HG03460 (cell line): ENCODE measurements around the gene STK33.

Experiments
- ATAC-seq: cut with Tn5 transposase; IDR thresholded peaks from one replicate; pipeline ENCODE4 v1.9.1; 2021; ENCODE audit not compliant: unreplicated experiment

STK33 gene

DNA sequence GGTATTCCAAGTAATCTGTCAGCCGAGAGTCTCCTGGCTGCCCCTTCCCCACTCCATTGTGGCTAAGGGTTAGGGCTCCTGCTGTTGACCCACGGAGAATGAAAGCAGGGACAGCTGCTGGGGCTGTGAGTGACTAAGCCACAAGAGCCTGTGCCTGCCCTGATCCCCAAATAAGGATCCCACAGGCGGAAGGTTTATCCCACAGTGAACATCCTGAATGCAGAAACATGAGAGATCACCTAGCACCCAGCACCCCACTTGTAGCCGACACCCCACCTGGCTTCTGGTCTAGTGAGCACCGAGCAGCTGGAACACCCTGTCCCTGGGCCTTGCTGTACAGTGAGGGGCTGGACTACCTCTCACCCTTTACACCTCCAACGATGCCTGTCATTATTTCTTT, 212.7 kb downstream of the STK33 start:
- no peak for ATAC-seq

DNA sequence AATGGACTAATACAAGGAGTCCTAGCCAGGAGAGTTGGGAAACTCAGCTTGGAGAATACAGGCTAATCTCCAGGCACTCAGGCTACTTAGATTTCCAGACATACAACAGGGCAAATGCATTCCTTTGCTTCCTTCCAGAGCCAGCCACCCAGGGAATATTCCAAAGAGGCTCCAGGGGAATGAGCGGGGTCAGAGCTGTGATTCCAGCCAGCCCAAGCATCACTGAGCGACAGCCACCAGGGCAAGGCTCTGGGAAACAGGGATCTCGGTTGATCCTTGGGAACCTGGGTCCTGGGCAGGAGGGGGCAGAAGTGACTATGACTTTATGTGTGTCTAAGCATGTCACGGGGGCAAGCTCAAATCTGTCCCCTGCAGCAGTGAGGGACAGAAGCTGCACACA, 218.1 kb downstream of the STK33 start:
- ATAC-seq, result no peak

DNA sequence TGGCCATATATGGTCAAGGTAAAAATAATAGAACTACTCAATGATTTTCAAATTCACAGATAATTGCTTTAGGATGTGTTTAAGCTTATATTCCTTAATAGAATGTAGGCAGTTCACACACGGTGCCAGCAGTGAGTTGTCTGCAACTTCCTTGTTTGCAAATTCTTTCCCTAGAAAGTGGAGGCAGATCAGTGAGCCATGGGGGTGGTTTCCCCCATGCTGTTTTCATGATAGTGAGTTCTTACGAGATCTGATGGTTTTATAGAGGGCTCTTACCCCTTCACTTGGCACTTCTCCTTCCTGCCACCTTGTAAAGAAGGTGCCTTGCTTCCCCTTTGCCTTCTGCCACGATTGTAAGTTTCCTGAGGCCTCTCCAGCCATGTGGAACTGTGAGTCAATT, 218.6 kb downstream of the STK33 start:
- ATAC-seq, result no peak

DNA sequence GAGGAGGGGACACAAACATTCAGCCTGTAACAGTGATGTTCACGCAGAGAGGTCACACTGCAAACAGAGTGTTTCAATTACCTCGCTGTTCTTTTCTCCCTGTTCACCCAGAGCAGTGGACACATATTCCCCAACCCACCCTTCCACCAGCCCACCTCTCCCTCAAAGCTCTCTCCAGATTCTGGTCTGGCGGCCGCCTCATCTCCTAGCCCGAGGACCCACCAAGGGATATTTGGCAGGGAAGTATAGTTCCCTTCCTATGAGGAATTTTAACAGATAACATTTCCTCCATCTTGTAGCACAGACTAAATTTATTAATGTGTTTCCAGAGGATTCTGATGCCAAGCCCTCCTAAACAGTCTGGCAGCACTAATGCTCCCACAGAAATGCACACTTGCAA, 219.3 kb downstream of the STK33 start:
- no peak for ATAC-seq

DNA sequence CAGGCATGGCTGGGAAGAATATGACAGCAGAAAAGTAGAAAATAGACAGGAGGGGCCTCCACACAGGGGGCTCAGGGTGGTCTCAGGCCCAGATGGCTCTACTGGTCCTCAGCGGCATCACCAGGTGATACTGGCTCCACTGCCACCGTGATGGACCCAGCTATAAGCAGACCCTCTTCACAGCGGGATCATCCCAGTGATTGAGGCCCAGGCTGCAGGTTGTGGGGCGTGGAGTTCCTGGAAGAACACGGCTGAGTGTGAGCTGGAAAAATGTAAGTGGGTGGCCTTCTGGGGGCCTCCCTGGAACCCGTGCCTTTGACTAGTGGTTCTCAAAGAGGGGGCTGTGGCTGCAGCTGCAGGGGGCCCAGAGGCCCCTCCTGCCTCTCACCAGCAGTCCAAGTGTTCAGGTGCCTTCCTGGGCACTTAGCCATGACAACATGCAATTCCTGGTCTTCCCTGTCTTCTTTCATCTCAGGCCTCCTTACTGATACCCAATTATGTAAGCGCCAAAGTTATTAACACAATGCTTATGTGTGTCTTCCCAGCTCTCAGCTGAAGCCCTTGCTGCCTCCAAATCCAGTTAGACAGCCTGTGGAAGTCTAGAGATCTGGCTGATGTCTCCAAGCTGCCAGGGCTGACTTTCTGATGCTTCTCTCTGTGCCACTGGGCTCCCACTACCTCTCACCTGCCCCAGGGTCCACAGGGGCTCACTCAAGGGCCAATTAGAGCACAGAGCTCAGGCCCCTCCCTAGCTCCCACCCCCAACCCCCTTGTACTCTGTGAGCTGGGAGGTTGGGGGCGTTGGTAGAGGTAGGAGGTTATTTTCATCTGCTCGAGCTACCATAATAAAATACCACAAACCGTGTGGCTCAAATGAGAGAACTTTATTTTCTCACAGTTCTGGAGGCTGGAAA, 220.3 kb downstream of the STK33 start:
- no peak for ATAC-seq

DNA sequence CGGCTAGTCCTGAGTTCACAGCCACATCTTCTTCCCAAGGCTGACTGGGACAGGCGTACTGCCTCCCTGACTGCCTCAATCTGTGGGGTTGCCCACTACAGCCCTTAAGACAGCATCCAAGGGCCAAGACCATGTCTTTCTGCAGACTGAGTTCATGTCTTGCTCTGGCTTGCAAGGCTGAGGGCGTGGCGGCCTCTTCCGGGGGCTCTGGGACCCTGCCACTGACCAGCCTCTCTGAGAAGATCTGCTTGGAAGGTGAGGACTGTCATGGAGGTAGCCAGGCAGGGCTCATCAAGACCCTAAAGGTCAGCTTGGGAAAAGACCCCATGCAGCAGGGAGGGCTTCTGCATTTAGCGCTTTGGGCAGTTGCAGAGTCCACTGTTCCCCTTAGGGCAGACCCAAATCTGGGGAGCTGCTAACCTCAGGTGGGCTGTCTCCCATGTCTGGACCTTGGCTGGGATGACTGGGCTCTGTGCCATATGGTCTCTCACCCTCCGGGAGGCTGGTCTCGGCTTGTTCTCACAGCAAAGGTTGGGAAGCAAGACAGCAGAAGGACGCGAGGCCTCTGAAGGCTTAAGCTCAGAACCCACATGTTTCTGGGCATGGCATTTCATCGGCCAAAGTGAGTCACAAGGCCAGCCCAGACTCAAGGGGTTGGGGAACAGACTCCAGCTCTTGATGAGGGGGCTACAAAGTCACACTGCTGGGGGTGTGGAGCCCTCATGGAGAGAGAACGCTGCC, 221.2 kb downstream of the STK33 start:
- ATAC-seq, result no peak

DNA sequence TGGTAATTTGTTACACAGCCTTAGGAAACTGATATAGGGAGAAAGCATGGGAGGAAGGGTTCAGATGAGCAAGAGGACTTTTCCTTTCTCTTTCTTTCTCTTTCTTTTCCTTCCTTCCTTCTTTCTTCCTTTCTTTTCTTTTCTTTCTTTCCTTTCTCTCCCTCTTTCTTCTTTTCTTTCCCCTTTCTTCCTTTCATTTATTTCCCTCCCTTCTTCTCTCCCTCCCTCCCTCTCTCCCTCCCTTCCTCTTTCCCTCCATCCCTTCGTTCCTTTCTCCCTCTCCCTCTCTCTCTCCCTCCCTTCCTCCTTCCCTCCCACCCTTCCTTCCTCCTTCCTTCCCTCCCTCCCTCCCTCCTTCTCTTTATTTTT, 222.5 kb downstream of the STK33 start:
- ATAC-seq, result no peak

DNA sequence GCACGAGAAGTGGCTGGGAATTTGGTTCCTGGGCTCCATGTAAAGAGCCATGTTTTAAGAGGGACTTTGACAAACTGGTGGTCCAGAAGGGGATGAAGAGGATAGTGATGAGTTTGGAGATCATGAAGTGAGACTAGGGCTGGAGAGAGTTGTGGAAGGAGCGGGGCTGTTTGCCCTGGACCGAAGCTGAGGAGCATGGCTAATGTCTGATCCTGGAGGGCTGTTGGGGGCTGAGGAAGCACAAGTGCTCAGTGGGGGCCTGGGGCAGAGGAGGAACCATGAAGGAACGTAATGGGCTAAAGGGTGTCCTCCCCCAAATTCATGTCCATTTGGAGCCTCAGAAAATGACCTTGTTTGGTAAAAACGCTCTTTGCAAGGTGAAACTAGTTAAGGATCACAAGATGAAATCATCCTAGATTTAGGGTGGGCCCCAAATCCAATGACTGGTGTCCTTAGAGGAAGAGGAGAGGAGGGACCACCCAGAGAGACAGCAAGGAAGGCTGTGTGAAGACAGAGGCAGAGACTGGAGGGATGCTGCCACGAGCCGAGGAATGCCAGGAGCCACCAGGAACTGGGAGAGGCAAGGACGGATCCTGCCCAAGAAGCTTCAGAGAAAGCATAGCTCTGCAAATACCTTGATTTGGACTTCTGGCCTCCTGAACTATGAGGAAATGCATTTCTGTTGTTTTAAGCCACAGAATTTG, 223.1 kb downstream of the STK33 start:
- ATAC-seq, result no peak

DNA sequence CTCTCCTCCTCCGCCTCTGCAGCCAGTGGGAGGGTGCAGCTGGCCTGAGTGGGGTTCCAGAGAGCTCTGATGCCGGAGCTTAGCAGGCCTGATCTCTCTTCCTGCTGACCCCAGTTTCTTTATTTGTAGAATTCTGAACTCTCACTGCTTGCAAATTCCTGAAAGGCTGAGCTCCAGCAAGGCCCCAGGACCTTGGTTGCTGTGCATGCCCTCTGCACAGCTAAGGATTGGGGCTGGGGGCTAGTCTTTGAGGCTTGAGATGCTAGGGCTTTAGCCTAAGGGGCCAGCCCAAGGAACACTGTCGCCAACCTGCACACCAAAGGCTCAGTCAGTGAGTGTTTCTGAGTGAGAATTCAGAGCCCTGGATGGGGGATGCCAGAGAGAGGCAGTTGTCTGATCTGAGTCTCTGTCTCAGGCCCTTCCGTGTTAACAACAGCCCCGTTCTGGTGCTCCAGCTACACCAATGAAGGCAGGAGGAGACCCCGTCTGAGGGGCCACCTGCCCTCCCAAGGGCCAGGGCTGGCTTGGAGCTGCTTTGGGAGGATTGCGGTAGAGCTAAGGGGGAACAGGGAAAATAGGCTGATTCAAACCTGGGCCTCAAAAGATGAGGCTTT, 224.3 kb downstream of the STK33 start:
- ATAC-seq, result no peak

DNA sequence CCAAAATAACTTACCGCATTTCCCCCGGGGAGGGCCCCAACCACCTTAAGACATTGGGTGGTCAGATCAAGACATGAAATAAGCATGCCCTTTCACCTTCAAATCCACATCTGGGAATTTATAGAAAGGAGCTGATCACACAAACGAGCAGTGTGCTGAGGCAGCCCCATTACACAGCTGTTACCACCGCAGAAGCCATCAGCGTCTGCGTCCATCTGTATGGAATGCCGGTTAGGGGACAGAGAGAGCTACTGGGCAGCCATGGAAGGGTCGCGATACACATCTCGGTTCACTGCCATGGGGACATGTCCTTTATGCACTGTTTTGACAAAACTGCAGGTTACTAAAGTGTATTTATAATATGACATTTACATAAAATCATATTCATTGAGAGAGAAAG, 225.3 kb downstream of the STK33 start:
- ATAC-seq, result no peak

DNA sequence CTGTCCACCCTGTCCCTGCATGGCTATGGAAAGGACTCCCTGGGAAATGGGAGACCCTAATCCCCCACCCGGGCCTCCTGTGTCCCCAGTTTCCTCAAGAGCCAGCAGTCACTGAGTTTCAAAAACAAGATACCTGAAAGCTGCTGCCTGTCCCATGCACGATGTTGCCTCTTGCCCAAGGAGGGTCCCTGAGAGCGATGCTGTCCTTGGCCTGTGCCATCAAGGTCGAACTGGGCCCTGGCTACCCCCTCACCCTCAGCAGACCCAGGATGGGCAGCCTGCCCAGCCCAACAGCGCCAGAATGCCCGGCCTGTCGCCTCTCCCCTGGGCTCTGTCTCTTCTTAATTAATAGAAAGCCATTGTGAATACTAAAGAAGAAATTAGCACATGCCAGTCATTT, 225.8 kb downstream of the STK33 start:
- no peak for ATAC-seq

DNA sequence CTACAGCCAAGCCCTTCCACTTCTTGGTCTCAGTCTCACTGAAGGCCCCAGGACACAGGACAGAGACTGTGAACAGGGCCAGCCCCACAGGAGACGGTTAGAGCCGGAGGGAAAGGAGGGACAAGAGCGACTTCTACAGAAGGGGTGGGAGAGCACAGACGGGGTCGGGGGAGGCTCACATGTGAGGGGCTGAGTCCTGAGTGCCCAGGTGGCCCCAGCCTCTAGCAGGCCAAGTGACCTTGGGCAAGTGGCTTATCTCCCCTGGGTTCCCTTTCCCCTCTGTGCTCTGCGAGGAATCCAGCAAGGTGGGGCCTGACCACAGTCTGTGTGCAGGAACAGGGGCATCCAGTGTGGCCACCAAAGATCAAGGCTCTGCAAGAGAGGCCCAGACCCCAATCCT, 227.7 kb downstream of the STK33 start:
- ATAC-seq, result no peak

DNA sequence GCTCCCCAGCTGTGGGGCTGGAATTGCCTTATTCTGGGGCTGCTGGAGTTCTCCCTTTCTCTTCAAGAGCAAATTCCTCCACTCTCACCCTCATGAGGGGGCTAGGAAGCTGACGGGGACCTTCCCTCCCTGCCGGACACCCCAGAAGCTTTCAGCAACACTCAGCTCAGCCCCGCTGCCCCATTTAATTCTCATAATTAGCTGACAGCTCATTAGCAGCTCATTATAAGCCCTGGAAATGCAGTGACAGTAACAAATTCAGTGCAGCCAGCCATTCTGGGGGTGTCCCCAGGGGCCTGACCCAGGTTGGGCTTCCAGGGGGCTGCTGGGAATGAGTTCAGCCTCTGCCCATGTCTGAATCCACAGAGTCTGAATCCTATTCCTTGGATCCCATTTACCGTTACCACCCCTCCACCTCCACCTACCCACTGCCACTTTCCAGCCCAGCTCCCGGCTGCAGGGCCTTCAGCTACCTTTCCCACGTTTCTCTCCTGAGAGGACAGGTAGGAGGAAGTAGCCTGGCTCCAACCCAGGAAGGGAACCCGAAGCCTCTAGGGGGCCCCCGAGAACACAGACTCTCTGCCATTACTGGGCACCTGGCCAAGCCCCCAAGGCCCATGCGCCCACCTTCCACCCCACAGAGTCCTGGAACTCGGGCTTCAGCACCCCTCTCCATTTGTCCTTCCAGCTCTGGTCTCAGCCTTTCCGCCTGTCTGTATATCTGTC, 228.6 kb downstream of the STK33 start:
- no peak for ATAC-seq

DNA sequence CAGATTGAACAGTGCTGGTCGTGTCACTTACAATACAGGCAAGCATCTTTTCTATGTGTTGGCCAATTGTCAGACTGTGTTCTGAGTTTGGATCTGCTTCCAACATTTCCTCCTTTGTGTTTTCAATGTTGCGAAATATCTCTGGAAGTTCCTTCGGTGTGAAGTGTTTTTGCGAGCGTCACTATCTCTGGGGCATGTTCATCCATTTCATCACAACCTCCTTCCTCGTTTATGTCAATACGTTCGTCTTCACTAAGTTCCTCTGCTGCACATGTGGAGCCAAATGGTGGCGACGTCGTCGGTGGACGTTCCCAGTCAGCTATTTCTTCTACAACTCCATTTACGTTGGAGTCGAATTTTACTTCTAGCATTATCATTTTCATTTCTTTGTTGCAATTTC, 230.1 kb downstream of the STK33 start:
- ATAC-seq, result no peak

DNA sequence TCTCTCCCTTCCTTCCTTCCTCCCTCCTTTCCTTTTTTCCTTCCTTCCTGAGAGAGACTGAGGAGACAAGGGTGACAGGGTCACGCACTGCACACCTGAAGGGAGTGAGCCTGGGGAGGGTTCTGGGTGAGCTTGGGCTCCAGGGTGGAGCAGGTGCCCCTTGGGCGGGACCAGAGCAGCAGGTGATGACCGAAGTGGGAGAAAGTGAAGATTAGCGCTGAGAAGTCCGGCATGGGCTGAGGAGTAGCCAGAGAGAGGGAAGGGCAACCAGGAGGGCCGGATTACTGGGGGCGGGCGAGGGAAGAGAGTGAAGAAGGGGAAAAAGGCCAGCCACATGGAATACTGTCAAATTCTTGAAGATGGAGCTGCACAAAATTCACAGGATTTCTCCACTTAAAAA, 231.1 kb downstream of the STK33 start:
- no peak for ATAC-seq

DNA sequence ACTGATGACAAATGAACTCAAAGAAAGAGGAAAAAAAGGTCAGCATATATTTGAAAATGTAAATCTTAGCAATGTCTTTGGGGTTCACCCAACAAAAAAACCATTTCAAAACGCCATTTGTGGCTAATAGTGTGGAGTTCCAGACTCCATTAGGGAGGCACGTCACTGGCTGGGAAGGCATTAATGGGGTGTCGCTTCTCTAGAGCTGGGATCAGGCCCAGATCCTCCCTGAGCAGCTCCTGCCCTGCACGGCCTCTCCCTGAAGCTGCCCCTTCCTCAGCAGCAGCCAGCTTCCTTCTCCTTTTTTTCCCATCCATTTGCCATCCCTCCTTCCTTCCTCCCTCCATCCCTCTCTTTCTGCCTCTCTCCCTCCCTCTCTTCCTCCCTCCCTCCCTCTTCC, 231.5 kb downstream of the STK33 start:
- ATAC-seq, result no peak

DNA sequence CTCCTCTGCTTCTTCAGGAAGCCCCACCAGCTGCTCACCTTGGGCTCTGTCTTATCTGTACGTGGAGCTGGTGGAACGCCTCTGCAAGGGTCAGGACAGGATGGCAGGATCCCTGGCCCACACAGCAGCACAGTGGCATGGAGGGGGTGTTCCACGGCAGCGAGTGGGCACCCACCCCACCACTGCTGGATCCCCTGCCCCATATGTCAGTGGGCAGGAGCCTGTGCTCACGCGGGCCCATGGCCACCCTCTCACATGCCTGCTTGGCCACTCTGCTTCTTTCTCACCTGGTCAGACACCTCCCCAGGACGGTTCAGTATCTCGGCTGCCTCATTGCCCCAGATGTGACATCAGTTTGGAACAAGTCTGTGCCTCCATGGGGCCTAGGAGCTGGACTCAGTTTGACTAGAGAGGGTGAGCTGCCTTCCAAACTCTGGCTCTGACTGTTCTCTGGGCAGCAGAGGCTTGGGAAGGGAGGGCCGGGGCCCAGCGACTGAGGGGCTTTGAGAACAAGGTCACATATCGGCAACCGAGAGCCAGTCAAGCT, 232.3 kb downstream of the STK33 start:
- no peak for ATAC-seq

DNA sequence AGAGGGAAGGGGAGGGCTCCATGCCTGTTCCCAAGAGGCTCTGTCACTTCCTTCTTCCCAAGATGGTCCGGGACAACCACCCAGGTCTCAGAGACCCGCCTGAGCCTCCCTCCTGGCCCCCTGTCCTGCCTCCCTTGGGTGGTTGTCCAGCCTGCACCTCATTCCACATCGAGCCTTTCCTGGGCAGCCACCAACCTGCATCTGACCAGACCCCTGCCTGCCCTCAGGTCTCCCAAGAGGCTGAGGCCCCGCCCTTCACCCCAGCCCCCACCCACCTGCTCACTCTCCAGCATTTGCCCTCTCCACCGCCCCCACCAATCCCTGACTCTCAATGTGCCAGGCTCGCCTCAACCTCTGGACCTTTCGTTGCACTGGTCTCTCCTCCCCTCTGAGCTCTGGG, 232.8 kb downstream of the STK33 start:
- ATAC-seq, result no peak

DNA sequence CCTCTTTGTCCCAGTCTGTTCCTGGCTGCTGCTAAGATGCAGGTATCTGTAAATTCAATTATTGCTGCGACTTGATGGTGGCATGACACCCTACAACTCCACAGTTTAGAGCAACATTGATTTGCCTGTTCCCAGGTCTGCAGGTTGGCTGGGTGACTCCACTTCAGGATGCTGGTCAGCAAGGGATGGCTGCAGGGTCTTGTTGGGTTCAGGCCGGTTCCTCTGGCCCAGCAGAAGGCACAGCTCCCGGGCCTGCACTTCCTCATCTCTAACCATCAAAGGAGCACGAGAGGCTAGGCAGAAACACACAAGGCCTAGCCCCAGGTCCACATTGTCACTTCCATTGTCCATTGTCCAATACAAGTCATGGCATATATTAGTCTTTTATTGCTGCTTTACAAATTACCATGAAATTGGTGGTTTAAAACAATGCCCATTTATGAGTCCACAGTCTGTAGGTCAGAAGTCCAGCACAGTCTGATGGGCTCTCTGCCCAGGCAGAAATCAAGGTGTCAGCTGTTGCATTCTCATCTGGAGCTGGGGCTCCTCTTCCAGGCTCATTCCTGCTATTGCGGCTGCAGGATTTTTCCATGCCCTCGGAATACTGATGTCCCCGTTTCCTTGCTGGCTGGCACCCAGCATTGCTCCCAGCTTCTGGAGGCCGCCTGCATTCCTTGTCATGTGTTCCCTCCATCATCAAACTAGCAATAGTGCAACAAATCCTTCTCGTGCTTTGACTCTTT, 233.8 kb downstream of the STK33 start:
- ATAC-seq, result no peak

DNA sequence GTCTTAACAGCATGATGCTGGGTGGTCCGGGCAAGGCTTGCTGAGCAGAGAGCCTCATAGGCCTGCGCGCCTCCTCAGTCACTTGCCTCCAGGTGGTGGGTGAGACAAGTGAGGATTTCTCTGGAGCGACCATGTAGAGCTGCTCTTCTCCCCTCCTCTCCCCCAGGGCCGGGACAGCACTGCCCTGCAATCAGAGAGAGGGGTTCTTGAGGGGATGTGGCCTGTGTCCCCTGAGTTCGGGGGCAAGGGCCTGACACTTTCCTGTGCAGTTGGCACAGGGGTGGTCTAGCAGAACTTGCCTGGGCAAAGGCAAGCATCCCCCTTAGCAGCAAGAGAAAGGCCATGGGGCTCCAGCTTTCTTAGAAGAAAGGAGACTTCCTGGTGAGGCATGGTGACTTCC, 234.5 kb downstream of the STK33 start:
- no peak for ATAC-seq
